Measurements from ENCODE around the gene MAPK10.

The MAPK10 gene

GRCh38 chr4:86247906-86248305 is 111.9 kb downstream of the MAPK10 start:
- no peak for TF ChIP-seq CTCF (conservative IDR thresholded peaks at IDR 0.05; ENCODE audit: low read length)
- no peak for TF ChIP-seq EZH2phosphoT487 (IDR thresholded peaks at IDR 0.05; ENCODE audit: borderline replicate concordance)
- Histone ChIP-seq H3K9ac (ENCODE audit: low read depth, low read length, poor library complexity, severe bottlenecking) (no peak overlapping the region), H3K79me2 (ENCODE audit: insufficient read depth, low read length) (no peaks in the 10 kb centered on the region), H3K4me3 (ENCODE audit: low read length, poor library complexity, severe bottlenecking) (no peak overlapping the region), H3F3A (ENCODE audit: low read depth) (no peaks in the 10 kb centered on the region), H3K4me1 (ENCODE audit: insufficient read depth, low read length, poor library complexity, severe bottlenecking) (no peaks in the 10 kb centered on the region), H2AFZ (ENCODE audit: low read length) (no peak overlapping the region), H3K27me3 (ENCODE audit: insufficient read depth, low read length, poor library complexity, severe bottlenecking) (peaks cover 46% of the 10 kb centered on the region), H3K36me3 (ENCODE audit: insufficient read depth, low read length) (no peaks in the 10 kb centered on the region), H4K20me1 (ENCODE audit: insufficient read depth, low read length, poor library complexity, severe bottlenecking) (no peaks in the 10 kb centered on the region), H3K4me2 (ENCODE audit: low read depth, low read length, poor library complexity, severe bottlenecking) (no peak overlapping the region), H3K9me3 (ENCODE audit: insufficient read depth, low read depth, low read length) (no peaks in the 10 kb centered on the region), H3K9me2 (replicated peaks; ENCODE audit: low read depth, low read length) (no peaks in the 10 kb centered on the region)

- H3K4me2 ChIP-seq (ENCODE audit: low read depth, low read length, poor library complexity, severe bottlenecking) = no peak overlapping the region
- no peak overlapping the region for H3K4me3 ChIP-seq (ENCODE audit: low read length, poor library complexity, severe bottlenecking)
- H3K27me3 ChIP-seq (ENCODE audit: insufficient read depth, low read length, poor library complexity, severe bottlenecking) = peaks cover 52% of the 10 kb centered on the region
- H3K4me1 ChIP-seq (ENCODE audit: insufficient read depth, low read length, poor library complexity, severe bottlenecking) = no peaks in the 10 kb centered on the region
- no peak overlapping the region for H2AFZ ChIP-seq (ENCODE audit: low read length)
- H3K9me2 ChIP-seq (replicated peaks; ENCODE audit: low read depth, low read length) = no peaks in the 10 kb centered on the region
- no peak overlapping the region for H3K9ac ChIP-seq (ENCODE audit: low read depth, low read length, poor library complexity, severe bottlenecking)
- H3F3A ChIP-seq (ENCODE audit: low read depth) = no peaks in the 10 kb centered on the region
- H3K36me3 ChIP-seq (ENCODE audit: insufficient read depth, low read length) = no peaks in the 10 kb centered on the region
- no peak for TF ChIP-seq EZH2phosphoT487 (IDR thresholded peaks at IDR 0.05; ENCODE audit: borderline replicate concordance)
- no peak for TF ChIP-seq CTCF (conservative IDR thresholded peaks at IDR 0.05; ENCODE audit: low read length)
- H3K9me3 ChIP-seq (ENCODE audit: insufficient read depth, low read depth, low read length) = no peaks in the 10 kb centered on the region
- no peaks in the 10 kb centered on the region for H4K20me1 ChIP-seq (ENCODE audit: insufficient read depth, low read length, poor library complexity, severe bottlenecking)
- H3K79me2 ChIP-seq (ENCODE audit: insufficient read depth, low read length) = no peaks in the 10 kb centered on the region
These were observed 112.5 kb downstream of the MAPK10 start for GRCh38 chr4:86247320-86247719.

GRCh38 chr4:86243750-86244149 is 116.1 kb downstream of the MAPK10 start:
- TF ChIP-seq CTCF (conservative IDR thresholded peaks at IDR 0.05; ENCODE audit: low read length) = no peak
- no peak for TF ChIP-seq EZH2phosphoT487 (IDR thresholded peaks at IDR 0.05; ENCODE audit: borderline replicate concordance)
- Histone ChIP-seq H3F3A (ENCODE audit: low read depth) (no peaks in the 10 kb centered on the region), H3K27me3 (ENCODE audit: insufficient read depth, low read length, poor library complexity, severe bottlenecking) (peaks cover 84% of the 10 kb centered on the region), H2AFZ (ENCODE audit: low read length) (no peak overlapping the region), H3K9me3 (ENCODE audit: insufficient read depth, low read depth, low read length) (no peaks in the 10 kb centered on the region), H3K36me3 (ENCODE audit: insufficient read depth, low read length) (no peaks in the 10 kb centered on the region), H3K4me3 (ENCODE audit: low read length, poor library complexity, severe bottlenecking) (no peak overlapping the region), H3K9ac (ENCODE audit: low read depth, low read length, poor library complexity, severe bottlenecking) (no peak overlapping the region), H3K4me1 (ENCODE audit: insufficient read depth, low read length, poor library complexity, severe bottlenecking) (no peaks in the 10 kb centered on the region), H3K9me2 (replicated peaks; ENCODE audit: low read depth, low read length) (no peaks in the 10 kb centered on the region), H3K4me2 (ENCODE audit: low read depth, low read length, poor library complexity, severe bottlenecking) (no peak overlapping the region), H4K20me1 (ENCODE audit: insufficient read depth, low read length, poor library complexity, severe bottlenecking) (no peaks in the 10 kb centered on the region), H3K79me2 (ENCODE audit: insufficient read depth, low read length) (no peaks in the 10 kb centered on the region)

All from Loucy (cell line).